K562 treated with DMSO at 1 percent for 48 hours (cell line): ENCODE data around the gene TMPRSS5. TPM values are rescaled to one million over a fixed set of nuclear protein-coding genes. Genes with fewer than 3 reads are reported as not detected.

Source experiments
- total RNA-seq: library from RNA; unstranded; fragments of 300-600 nt; gene quantifications from 2 replicates; pipeline ENCODE4 v1.2.3, GENCODE V29; 2022; ENCODE audit warnings: low replicate concordance; ENCODE audit errors: extremely low read depth

TMPRSS5 gene
- not detected in 2 replicates for total RNA-seq

DNA sequence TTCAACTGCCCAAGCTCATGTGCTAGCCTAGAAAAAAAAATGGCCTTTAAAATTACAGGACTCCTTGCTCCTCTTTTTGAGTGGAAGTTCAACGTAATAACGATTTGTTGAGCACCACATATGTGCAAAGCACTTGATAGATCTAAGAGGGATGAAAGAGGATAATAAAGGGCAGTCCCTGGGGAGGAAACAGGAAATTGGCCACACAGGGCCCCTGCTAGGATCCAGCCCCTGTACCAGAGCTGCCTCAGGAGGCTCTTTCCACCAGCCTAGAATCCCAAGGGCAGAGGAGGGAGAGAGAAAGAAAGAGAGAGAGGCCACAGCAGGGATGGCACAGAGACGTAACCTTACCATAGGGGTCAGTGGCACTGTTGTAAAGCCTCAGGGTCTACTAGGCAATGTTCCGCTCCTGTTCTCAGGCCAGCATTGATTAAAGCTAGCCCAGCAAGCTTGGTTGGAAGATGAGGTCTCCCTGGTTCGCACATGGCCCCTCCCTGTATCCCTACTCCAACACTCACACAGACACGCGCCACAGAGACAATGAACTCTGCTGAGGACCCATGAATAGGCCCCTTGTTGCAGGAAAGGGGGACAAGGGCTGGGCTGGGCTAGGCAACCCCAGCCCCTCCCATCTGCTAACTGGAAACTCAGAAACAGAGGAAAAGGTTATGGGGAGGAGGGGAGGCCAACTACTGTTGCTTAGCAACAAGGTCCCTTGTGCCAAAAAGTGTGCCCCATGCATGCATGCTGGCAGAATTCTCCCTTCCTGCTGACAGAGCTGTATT, at the start of gene TMPRSS5:
Gene TMPRSS5, minus strand, starts transcription at position 438 of the 785 bp plus-strand sequence. Its CDS starts 84 bp downstream, at position 354.

Other genes with a start within 250 kb of the TMPRSS5 start
- not detected in 2 replicates for gene DRD2, start 230.9 kb downstream of the TMPRSS5 start, total RNA-seq
- not detected in 2 replicates for gene ZW10, start 67.4 kb upstream of the TMPRSS5 start, total RNA-seq
- not detected in 2 replicates for gene CLDN25, start 73.5 kb upstream of the TMPRSS5 start, total RNA-seq
- not detected in 2 replicates for gene USP28, start 169.3 kb upstream of the TMPRSS5 start, total RNA-seq
- gene HTR3B, start 198.5 kb upstream of the TMPRSS5 start, total RNA-seq = not detected in 2 replicates